HG02678 (cell line): Measurements from ENCODE around the gene SALL3.
"Not testable (repeated sequence)": the region's sequence is repeated elsewhere in the genome, so short reads cannot be mapped to it uniquely, and the experiment has no call there.

ENCODE experiments used
- ATAC-seq: cut with Tn5 transposase; IDR thresholded peaks from one replicate; pipeline ENCODE4 v1.9.1; 2021; ENCODE audit warnings: mild to moderate bottlenecking, moderate library complexity; ENCODE audit not compliant: unreplicated experiment

SALL3 gene

GRCh38 chr18:78979730-78980278 is at the start of gene SALL3:
Gene SALL3 (plus strand): TSS chr18:78979818. CDS start chr18:78980275, 457 bp downstream.
- no peak for ATAC-seq

GRCh38 chr18:78932281-78932680 is 47.3 kb upstream of the SALL3 start:
- ATAC-seq = no peak

GRCh38 chr18:78934003-78934402 is 45.6 kb upstream of the SALL3 start:
- no peak for ATAC-seq

DNA sequence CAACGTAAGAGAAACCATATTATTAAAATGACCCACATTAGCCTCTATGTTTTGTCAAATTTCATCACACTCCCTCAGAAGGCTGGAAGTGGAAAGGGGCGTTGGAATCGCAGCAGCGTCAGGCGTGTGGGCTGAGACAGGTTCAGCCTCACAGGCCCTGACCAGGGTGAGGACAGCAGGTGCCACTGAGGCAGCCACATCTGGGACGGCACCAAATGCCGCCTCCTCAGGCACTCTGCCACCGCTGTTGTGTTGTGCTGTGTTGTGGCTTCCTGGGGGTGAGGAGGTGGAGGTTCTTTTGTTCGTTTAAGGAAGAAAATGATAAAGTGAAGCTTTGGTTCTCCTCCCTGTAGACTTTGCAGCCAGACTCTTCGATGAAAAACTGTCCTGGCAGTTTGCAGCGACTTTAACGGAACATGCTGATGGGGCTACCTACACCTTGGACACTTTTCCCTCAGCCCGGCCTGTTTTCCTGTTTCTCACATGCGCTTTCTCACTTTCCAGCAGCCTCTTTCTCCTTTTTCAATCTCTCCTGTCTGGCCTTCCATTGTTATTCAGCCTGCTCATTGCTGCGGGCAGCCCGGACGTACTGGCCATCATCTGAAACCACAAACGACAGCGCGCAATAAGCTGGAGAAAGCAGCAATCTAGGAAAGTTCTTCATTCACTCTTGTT is 44.9 kb upstream of the SALL3 start:
- ATAC-seq = no peak

- ATAC-seq = no peak
Measured at GRCh38 chr18:78935406-78935805, 44.2 kb upstream of the SALL3 start.

DNA sequence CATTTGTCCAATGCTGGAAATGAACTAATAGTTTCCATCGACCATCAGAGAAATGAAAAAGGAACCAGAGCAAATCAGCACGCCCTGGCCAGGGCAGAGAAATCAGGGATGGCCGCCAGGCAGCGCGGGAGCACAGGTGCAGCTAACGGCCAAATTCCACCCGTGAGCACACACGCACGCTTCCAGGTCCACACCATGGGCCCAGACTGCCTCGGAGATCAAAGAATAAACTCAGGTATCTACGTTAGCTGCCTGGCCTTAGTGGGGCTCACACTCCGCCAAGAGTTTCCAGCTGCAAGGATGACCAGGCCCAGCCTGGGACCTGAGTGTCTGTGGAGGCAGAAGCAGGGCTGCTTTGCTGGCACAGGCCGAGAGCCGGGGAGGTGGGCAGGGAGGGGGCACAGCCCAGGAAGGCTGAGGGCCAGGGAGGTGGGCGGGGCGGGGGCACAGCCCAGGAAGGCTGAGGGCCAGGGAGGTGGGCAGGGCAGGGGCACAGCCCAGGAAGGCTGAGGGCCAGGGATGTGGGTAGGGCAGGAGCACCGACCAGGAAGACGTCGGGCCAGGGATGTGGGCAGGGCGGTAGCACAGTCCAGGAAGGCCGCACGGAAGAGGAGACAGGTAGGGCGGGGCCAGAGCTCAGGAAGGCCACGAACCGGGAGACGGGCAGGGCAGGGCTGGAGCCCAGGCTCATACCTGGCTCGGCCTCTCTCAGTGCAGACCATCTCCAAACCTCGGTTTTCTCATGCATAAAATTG is 43.2 kb upstream of the SALL3 start:
- ATAC-seq = no peak

DNA sequence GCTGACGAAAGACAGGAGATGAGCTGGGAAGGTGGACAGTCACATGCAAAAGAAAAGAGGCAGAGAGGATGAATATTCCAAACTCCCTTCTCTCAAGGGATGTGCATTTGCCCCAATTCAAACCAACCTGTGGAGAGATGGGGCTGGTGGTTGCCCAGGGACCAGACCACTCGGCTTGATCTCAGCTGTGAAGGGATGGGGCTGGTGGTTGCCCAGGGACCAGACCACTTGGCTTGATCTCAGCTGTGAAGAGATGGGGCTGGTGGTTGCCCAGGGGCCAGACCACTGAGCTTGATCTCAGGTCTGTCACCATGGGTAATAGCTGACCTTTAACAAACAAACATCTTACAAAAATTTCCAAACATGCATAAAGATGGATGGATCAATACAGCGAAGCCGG is 42.5 kb upstream of the SALL3 start:
- no peak for ATAC-seq

DNA sequence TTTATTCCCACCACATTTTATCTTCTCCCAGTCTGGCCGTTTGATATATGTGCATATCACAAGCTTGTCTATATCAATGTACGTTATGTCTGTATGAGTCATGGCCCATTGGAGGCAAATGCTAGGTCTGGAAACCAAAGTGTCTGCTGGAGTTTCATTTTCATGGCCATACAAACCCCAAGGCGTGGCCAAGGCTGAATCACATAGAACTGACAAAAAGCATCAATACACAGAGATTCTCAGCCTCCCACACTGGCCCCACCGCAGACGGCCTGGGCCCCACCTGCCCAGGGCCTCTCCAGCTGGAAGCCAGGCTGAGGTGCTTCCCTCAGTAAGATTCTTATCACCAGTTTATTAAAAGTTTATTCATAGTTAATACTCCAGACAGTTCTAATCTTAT is 40.5 kb upstream of the SALL3 start:
- ATAC-seq = no peak

DNA sequence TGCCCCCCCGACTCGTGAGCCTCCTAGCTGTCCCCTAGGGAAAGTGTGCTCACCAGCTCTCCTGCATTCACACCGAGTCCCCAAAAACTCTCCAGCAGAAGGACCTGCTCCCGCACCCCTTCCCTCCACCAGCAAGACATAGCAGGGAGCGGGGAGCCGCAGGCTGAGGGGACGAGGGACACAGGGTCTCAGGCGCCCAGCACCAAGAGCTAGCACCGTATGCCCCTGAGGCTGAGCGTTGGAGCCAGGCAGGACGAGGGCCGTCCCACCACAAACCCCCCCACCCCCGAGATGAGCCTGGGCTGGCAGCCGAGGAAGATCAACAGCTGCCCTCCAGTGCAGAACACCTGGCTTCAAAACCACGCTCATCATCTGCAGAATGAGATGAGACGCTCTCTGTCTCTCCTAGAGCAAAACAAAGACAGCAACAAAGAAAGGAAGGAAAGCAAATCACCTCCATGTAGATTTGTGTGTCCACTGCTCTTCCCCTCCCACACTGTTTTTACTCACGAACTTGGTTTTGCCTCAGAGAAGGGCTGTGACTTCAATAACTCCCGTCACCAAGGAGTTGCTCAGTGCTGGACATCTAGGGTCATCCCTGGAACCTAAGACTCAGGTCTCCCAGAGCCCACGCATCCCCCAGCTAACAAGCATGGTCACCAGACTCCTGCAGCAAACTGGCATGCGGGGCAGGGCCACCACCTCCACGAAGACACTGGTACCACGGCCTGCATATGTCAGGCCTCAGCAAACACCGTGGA is 39.7 kb upstream of the SALL3 start:
- no peak for ATAC-seq

DNA sequence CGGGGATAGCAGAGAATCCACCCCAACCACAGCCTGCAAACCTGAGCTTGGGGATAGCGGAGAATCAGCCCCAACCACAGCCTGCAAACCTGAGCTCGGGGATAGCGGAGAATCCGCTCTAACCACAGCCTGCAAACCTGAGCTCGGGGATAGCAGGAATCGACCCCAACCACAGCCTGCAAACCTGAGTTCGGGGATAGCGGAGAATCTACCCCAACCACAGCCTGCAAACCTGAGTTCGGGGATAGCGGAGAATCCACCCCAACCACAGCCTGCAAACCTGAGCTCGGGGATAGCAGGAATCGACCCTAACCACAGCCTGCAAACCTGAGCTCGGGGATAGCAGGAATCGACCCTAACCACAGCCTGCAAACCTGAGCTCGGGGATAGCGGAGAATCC is 37.4 kb upstream of the SALL3 start:
- not testable (repeated sequence) for ATAC-seq

DNA sequence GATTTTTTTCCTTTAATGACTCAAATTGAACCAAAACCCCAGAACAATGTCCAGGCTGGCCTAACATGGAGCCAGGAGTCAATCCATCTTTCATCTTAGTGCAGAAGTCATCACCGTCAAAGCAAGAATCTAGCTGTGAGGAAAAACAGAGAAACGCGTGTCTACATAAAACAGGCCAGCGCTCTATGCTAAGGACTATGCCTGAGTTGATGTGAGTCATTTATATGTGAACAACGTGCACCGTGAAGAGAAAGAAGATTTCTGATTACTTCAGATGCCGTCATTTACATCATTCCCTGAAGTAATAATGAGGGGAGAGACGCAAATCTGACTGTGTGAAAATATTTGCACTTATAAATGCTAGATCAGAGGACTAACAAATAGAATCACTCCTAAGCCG is 34.0 kb upstream of the SALL3 start:
- no peak for ATAC-seq

DNA sequence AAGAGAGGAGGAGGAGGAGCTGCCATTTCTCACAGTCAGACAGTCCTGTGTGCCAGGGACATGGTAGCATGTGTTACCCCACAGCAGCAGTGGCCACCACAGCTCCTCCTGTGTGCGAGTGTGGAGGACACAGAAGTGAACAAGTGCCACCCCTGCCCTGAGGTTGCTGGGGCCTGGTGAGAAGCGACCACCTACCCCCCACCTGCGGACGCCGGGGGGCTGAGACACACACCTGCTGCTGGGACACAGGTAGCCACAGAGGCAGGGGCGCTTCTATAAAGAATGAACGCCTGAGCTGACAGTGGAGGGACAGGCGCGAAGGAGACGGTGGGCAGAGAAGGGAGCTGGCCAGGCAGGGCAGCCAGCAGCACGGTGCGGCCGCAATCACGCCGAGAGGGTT is 32.3 kb upstream of the SALL3 start:
- ATAC-seq = no peak

DNA sequence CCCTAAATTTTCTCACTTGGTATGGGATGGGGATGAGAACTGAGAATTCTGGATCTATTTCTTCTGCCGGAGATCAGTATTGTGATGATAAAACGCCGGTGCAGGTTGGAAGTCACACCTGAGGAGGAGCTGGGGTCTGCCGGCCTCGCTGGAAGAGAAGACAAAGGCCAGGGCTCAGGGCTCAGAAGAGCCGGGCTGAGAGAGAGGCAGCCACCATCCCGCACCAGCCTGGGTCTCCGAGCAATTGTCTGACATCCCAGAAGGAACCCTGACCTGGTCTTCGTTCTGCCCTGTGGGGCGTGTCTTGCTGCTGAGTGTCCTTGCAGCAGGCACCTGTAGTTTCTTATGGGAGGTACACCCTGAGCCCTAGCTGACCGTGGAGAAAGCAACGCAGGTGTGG is 31.4 kb upstream of the SALL3 start:
- ATAC-seq = no peak

- no peak for ATAC-seq
Measured at GRCh38 chr18:78948707-78949106, 30.9 kb upstream of the SALL3 start.

DNA sequence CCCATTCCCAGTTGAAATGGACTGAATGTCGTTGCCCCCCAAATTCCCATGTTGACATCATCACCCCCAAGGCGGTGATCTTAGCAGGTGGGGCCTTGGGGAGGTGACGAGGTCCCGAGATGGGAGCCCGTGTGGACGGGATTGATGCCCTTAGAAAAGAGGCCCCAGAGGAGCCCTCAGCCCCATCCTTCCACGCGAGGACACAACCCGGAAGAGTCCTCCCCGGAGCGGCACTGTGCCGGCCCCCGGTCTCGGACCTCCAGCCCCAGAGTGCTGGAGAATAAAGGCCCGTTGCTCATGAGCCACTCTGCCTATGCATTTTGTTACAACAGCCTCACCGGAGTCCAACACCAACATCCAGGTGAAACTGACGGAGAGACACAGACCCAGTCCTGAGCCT is 30.4 kb upstream of the SALL3 start:
- ATAC-seq = no peak

DNA sequence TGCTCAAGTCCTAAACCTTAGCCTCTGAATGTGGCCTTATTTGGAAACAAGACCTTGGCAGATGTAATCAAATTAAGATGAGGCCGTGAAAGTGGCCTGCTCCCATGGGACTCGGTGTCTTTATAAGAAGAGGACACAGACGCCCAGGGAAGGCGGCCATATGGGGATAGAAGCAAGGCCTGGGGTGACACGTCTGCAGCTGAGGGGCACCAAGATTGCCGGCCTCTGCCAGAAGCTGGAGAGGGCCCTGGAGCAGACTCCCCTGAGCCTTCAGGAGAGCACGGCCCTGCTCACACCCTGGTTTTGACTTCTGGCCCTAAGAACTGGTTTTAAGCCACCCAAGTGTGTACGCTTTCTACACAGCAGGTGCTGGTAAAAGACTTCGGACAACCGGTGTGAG is 29.2 kb upstream of the SALL3 start:
- ATAC-seq = no peak

GRCh38 chr18:78953566-78953965 is 26.1 kb upstream of the SALL3 start:
- ATAC-seq = no peak

DNA sequence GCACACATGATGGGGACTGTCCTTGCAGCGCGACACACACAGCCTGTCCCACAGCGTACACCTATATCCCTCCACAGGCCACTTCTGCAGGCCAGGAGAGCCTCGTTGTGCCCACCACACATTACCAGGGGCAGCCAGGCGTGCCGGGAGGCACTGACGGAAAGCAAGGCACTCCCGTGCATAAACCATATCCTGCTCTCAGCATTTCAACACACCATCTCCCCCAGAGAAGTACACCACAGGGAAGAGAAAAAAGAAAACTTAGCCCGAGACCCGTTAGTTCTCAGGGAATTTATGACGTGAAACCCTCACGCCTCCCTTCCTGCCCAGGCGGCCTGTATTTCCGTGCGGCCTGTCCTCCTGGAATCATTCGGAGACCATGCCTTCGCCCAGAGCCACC is 24.6 kb upstream of the SALL3 start:
- ATAC-seq = no peak

DNA sequence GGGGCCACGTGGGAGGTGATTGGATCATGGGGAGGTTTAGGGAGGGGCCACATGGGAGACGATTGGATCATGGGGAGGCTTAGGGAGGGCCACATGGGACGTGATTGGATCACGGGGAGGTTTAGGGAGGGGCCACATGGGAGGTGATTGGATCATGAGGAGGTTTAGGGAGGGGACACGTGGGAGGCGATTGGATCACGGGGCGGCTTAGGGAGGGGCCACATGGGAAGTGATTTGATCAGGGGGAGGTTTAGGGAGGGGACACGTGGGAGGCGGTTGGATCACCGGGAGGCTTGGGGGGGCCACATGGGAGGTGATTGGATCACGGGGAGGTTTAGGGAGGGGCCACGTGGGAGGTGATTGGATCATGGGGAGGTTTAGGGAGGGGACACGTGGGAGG is 22.5 kb upstream of the SALL3 start:
- ATAC-seq = no peak

DNA sequence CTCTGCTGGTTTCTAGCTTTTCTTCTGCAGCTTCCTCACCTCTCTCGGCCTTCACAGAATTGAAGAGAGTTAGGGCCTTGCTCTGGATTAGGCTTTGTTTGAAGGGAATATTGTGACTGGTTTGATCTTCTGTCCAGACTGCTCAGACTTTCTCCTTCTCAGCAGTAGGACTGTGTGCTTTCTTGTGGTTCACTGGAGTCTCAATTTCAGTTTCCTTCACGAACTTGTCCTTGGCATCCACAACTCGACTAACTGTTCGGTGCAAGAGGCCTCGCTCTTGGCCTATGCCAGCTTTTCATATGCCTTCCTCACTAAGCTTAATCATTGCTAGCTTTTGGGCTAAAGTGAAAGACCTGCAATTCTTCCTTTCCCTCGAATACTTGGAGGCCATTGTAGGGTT is 18.9 kb upstream of the SALL3 start:
- no peak for ATAC-seq

GRCh38 chr18:78962098-78962497 is 17.5 kb upstream of the SALL3 start:
- ATAC-seq = no peak

- not testable (repeated sequence) for ATAC-seq
Measured at GRCh38 chr18:78964727-78965126, 14.9 kb upstream of the SALL3 start.
